ENCODE measurements around the gene FLAD1. TPM values are rescaled to one million over a fixed set of nuclear protein-coding genes. Genes with fewer than 3 reads are reported as not detected.
"Not testable (repeated sequence)": the region's sequence is repeated elsewhere in the genome, so short reads cannot be mapped to it uniquely, and the experiment has no call there.

FLAD1 gene
- total RNA-seq, 2 donors from 2014 or later = 53.1 to 84.2 TPM

GRCh38 chr1:154978360-154978759 is 4.8 kb upstream of the FLAD1 start:
- no peak for ATAC-seq
- peaks cover 0 to 6% of the 10 kb centered on the region in 2 donors for H3K4me1 Mint-ChIP-seq (ENCODE audit: low read depth in 2 of 2)
- H3K4me3 Mint-ChIP-seq = no peak overlapping the region
- peaks cover 6% of the 10 kb centered on the region for H3K36me3 Mint-ChIP-seq
- H3K27ac Mint-ChIP-seq = no peak overlapping the region
- H3K27me3 Mint-ChIP-seq = no peaks in the 10 kb centered on the region
- no peak for DNase-seq (ENCODE audit: low spot score)
- no peaks in the 10 kb centered on the region for H3K9me3 Mint-ChIP-seq

- no peaks in the 10 kb centered on the region for H3K27me3 Mint-ChIP-seq
- ATAC-seq (no peak), DNase-seq (ENCODE audit: low spot score) (no peak)
- peaks cover 5 to 6% of the 10 kb centered on the region in 2 donors for H3K4me1 Mint-ChIP-seq (ENCODE audit: low read depth in 2 of 2)
- H3K36me3 Mint-ChIP-seq = peaks cover 6% of the 10 kb centered on the region
- H3K9me3 Mint-ChIP-seq = no peaks in the 10 kb centered on the region
- H3K4me3 Mint-ChIP-seq = no peak overlapping the region
- H3K27ac Mint-ChIP-seq = no peak overlapping the region
Measured at GRCh38 chr1:154982341-154982740, 803 bp upstream of the FLAD1 start.

- DNase-seq (ENCODE audit: low spot score) = no peak
- H3K4me1 Mint-ChIP-seq (ENCODE audit: low read depth in 2 of 2) = peaks cover 5 to 8% of the 10 kb centered on the region in 2 donors
- H3K27ac Mint-ChIP-seq = no peak overlapping the region
- no peaks in the 10 kb centered on the region for H3K27me3 Mint-ChIP-seq
- no peak overlapping the region for H3K4me3 Mint-ChIP-seq
- no peak for ATAC-seq
- peaks cover 6% of the 10 kb centered on the region for H3K36me3 Mint-ChIP-seq
- H3K9me3 Mint-ChIP-seq = no peaks in the 10 kb centered on the region
Measured at GRCh38 chr1:154983776-154984466, 777 bp downstream of the FLAD1 start.

GRCh38 chr1:154986736-154987135 is 3.6 kb downstream of the FLAD1 start:
- not testable (repeated sequence) for ATAC-seq; H3K9me3 Mint-ChIP-seq; H3K27me3 Mint-ChIP-seq; H3K4me3 Mint-ChIP-seq; H3K36me3 Mint-ChIP-seq; H3K27ac Mint-ChIP-seq; DNase-seq (ENCODE audit: low spot score)
- H3K4me1 Mint-ChIP-seq (ENCODE audit: low read depth in 2 of 2) = peaks cover 5 to 12% of the 10 kb centered on the region in 2 donors

- Mint-ChIP-seq H3K27me3 (no peaks in the 10 kb centered on the region), H3K9me3 (no peaks in the 10 kb centered on the region), H3K4me1 (ENCODE audit: low read depth in 2 of 2) (peaks cover 5 to 12% of the 10 kb centered on the region in 2 donors), H3K36me3 (no peaks in the 10 kb centered on the region), H3K4me3 (no peak overlapping the region), H3K27ac (no peak overlapping the region)
- DNase-seq (ENCODE audit: low spot score) (no peak), ATAC-seq (no peak)
Measured at GRCh38 chr1:154987326-154987725, 4.2 kb downstream of the FLAD1 start.

- no peaks in the 10 kb centered on the region for H3K36me3 Mint-ChIP-seq
- H3K4me1 Mint-ChIP-seq (ENCODE audit: low read depth in 2 of 2) = peaks cover 5 to 12% of the 10 kb centered on the region in 2 donors
- no peak overlapping the region for H3K4me3 Mint-ChIP-seq
- H3K9me3 Mint-ChIP-seq = no peaks in the 10 kb centered on the region
- no peak for DNase-seq (ENCODE audit: low spot score)
- ATAC-seq = no peak
- H3K27me3 Mint-ChIP-seq = no peaks in the 10 kb centered on the region
- H3K27ac Mint-ChIP-seq = no peak overlapping the region
Measured at GRCh38 chr1:154988058-154988954, 5.2 kb downstream of the FLAD1 start.

GRCh38 chr1:154989195-154989860 is 6.2 kb downstream of the FLAD1 start:
- Mint-ChIP-seq H3K27me3 (no peaks in the 10 kb centered on the region), H3K27ac (no peak overlapping the region), H3K9me3 (no peaks in the 10 kb centered on the region), H3K4me1 (ENCODE audit: low read depth in 2 of 2) (peaks cover under 1 to 12% of the 10 kb centered on the region in 2 donors), H3K4me3 (no peak overlapping the region), H3K36me3 (no peaks in the 10 kb centered on the region)
- no peak for ATAC-seq
- DNase-seq (ENCODE audit: low spot score) = no peak

- ATAC-seq = no peak
- H3K36me3 Mint-ChIP-seq = no peaks in the 10 kb centered on the region
Measured at GRCh38 chr1:154990276-154990675, 7.1 kb downstream of the FLAD1 start.

GRCh38 chr1:154992721-154993571 is 9.8 kb downstream of the FLAD1 start:
- Mint-ChIP-seq H3K4me3 (no peak overlapping the region), H3K27ac (no peak overlapping the region), H3K4me1 (ENCODE audit: low read depth in 2 of 2) (peaks cover 5 to 15% of the 10 kb centered on the region in 2 donors), H3K27me3 (no peaks in the 10 kb centered on the region), H3K9me3 (no peaks in the 10 kb centered on the region), H3K36me3 (no peaks in the 10 kb centered on the region)
- DNase-seq (ENCODE audit: low spot score) (no peak), ATAC-seq (no peak)

More at GRCh38 chr1:154990276-154990675, 7.1 kb downstream of the FLAD1 start:
- Mint-ChIP-seq H3K27ac (no peak overlapping the region), H3K9me3 (no peaks in the 10 kb centered on the region), H3K27me3 (no peaks in the 10 kb centered on the region), H3K4me3 (no peak overlapping the region), H3K4me1 (ENCODE audit: low read depth in 2 of 2) (peaks cover 0 to 12% of the 10 kb centered on the region in 2 donors)
- DNase-seq (ENCODE audit: low spot score) = no peak

GRCh38 chr1:154993572-154994268 is 10.6 kb downstream of the FLAD1 start, which contains the start of gene LENEP:
Gene LENEP, plus strand, starts transcription at chr1:154993586. Its CDS starts 22 bp downstream, at chr1:154993608.
- H3K27me3 Mint-ChIP-seq = no peaks in the 10 kb centered on the region
- no peak within 1 kb of the TSS for H3K4me3 Mint-ChIP-seq
- DNase-seq (ENCODE audit: low spot score) (no peak), ATAC-seq (no peak)
- H3K27ac Mint-ChIP-seq = peak within 1 kb of the TSS in 1 of 2 donors; percentile 18
- H3K9me3 Mint-ChIP-seq = no peaks in the 10 kb centered on the region
- no peaks in the 10 kb centered on the region for H3K36me3 Mint-ChIP-seq
- H3K4me1 Mint-ChIP-seq (ENCODE audit: low read depth in 2 of 2) = peaks cover 10 to 15% of the 10 kb centered on the region in 2 donors

- no peaks in the 10 kb centered on the region for H3K27me3 Mint-ChIP-seq
- no peak for DNase-seq (ENCODE audit: low spot score)
Measured at GRCh38 chr1:154994269-154994587, 11.1 kb downstream of the FLAD1 start.

GRCh38 chr1:154994591-154994990 is 11.4 kb downstream of the FLAD1 start:
- H3K9me3 Mint-ChIP-seq = no peaks in the 10 kb centered on the region
- no peak overlapping the region for H3K4me3 Mint-ChIP-seq
- peak overlapping the region in 1 of 2 donors; percentile 33 for H3K27ac Mint-ChIP-seq
- no peaks in the 10 kb centered on the region for H3K36me3 Mint-ChIP-seq
- H3K4me1 Mint-ChIP-seq (ENCODE audit: low read depth in 2 of 2) = peaks cover 13 to 16% of the 10 kb centered on the region in 2 donors
- H3K27me3 Mint-ChIP-seq = no peaks in the 10 kb centered on the region
- no peak for DNase-seq (ENCODE audit: low spot score)
- ATAC-seq = no peak

More at GRCh38 chr1:154994269-154994587, 11.1 kb downstream of the FLAD1 start:
- Mint-ChIP-seq H3K27ac (peak overlapping the region in 1 of 2 donors; percentile 18), H3K4me3 (no peak overlapping the region), H3K4me1 (ENCODE audit: low read depth in 2 of 2) (peaks cover 15 to 16% of the 10 kb centered on the region in 2 donors), H3K36me3 (no peaks in the 10 kb centered on the region), H3K9me3 (no peaks in the 10 kb centered on the region)
- ATAC-seq = no peak
